Liver (tissue), 3 donors: ENCODE results near the gene CBX8.

Experiments
- ATF3 ChIP-seq: IDR thresholded peaks from 2 replicates; pipeline ENCODE4 v1.6.1; 2016; ENCODE audit warnings: antibody characterized with exemption
- CTCF ChIP-seq: fragments of 150-350 bp; IDR thresholded peaks from 2 replicates; pipeline ENCODE4 v1.5.1; 2017; ENCODE audit warnings: improper control_type of control experiment, low read depth, low read length; ENCODE audit not compliant: missing input control
- GABPA ChIP-seq, 2 donors: IDR thresholded peaks in 1 of 2; conservative IDR thresholded peaks in 1 of 2; 2 replicates each; pipeline ENCODE4 v1.6.1; 2016; ENCODE audit warnings: antibody characterized with exemption in 2 of 2, mild to moderate bottlenecking in 1 of 2, moderate library complexity in 1 of 2
- HNF4A ChIP-seq, 2 donors: conservative IDR thresholded peaks; 2 replicates each; pipeline ENCODE4 v1.6.1; 2016; ENCODE audit warnings: antibody characterized with exemption in 2 of 2, mild to moderate bottlenecking in 2 of 2
- JUND ChIP-seq, 2 donors: IDR thresholded peaks; 2 replicates each; pipeline ENCODE4 v1.6.1; 2016; ENCODE audit warnings: antibody characterized with exemption in 2 of 2
- RAD21 ChIP-seq, 2 donors: IDR thresholded peaks; 2 replicates each; pipeline ENCODE4 v1.6.1; 2016; ENCODE audit warnings: antibody characterized with exemption in 2 of 2, mild to moderate bottlenecking in 2 of 2
- SP1 ChIP-seq: IDR thresholded peaks from 2 replicates; pipeline ENCODE4 v1.6.1; 2018; ENCODE audit warnings: antibody characterized with exemption, mild to moderate bottlenecking
- TAF1 ChIP-seq: conservative IDR thresholded peaks from 2 replicates; pipeline ENCODE4 v1.6.1; 2016; ENCODE audit warnings: antibody characterized with exemption, mild to moderate bottlenecking
- TF ChIP-seq, protein P1 (sequence below): IDR thresholded peaks from 2 replicates; pipeline ENCODE4 v1.6.1; 2016; ENCODE audit warnings: antibody characterized with exemption, mild to moderate bottlenecking
- TF ChIP-seq, protein P2 (sequence below): IDR thresholded peaks from 2 replicates; pipeline ENCODE4 v1.6.1; 2016; ENCODE audit warnings: antibody characterized with exemption
- TF ChIP-seq, protein P3 (sequence below): IDR thresholded peaks from 2 replicates; pipeline ENCODE4 v1.6.1; 2016; ENCODE audit warnings: antibody characterized with exemption
- donor health status: healthy.
- donor health status: healthy.

GRCh38 chr17:79774561-79774975, 22.3 kb downstream of the CBX8 start:
- TF ChIP-seq, protein P1, sequence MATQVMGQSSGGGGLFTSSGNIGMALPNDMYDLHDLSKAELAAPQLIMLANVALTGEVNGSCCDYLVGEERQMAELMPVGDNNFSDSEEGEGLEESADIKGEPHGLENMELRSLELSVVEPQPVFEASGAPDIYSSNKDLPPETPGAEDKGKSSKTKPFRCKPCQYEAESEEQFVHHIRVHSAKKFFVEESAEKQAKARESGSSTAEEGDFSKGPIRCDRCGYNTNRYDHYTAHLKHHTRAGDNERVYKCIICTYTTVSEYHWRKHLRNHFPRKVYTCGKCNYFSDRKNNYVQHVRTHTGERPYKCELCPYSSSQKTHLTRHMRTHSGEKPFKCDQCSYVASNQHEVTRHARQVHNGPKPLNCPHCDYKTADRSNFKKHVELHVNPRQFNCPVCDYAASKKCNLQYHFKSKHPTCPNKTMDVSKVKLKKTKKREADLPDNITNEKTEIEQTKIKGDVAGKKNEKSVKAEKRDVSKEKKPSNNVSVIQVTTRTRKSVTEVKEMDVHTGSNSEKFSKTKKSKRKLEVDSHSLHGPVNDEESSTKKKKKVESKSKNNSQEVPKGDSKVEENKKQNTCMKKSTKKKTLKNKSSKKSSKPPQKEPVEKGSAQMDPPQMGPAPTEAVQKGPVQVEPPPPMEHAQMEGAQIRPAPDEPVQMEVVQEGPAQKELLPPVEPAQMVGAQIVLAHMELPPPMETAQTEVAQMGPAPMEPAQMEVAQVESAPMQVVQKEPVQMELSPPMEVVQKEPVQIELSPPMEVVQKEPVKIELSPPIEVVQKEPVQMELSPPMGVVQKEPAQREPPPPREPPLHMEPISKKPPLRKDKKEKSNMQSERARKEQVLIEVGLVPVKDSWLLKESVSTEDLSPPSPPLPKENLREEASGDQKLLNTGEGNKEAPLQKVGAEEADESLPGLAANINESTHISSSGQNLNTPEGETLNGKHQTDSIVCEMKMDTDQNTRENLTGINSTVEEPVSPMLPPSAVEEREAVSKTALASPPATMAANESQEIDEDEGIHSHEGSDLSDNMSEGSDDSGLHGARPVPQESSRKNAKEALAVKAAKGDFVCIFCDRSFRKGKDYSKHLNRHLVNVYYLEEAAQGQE = no peak
- no peak for TF ChIP-seq CTCF
- TF ChIP-seq, protein P2, sequence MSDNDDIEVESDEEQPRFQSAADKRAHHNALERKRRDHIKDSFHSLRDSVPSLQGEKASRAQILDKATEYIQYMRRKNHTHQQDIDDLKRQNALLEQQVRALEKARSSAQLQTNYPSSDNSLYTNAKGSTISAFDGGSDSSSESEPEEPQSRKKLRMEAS = no peak
- TF ChIP-seq, protein P3, sequence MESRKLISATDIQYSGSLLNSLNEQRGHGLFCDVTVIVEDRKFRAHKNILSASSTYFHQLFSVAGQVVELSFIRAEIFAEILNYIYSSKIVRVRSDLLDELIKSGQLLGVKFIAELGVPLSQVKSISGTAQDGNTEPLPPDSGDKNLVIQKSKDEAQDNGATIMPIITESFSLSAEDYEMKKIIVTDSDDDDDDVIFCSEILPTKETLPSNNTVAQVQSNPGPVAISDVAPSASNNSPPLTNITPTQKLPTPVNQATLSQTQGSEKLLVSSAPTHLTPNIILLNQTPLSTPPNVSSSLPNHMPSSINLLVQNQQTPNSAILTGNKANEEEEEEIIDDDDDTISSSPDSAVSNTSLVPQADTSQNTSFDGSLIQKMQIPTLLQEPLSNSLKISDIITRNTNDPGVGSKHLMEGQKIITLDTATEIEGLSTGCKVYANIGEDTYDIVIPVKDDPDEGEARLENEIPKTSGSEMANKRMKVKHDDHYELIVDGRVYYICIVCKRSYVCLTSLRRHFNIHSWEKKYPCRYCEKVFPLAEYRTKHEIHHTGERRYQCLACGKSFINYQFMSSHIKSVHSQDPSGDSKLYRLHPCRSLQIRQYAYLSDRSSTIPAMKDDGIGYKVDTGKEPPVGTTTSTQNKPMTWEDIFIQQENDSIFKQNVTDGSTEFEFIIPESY = no peak
- no peak for TF ChIP-seq ATF3
- TF ChIP-seq RAD21 (IDR thresholded peaks at IDR 0.05) = no peak
- TF ChIP-seq HNF4A (conservative IDR thresholded peaks at IDR 0.05) = no peak
- no peak for TF ChIP-seq TAF1
- TF ChIP-seq GABPA (IDR thresholded peaks at IDR 0.05 in 1 of 2, conservative IDR thresholded peaks at IDR 0.05 in 1 of 2) = no peak
- TF ChIP-seq JUND (IDR thresholded peaks at IDR 0.05) = no peak
- no peak for TF ChIP-seq SP1
